GM19328 (cell line): ENCODE data around the gene CD4.
A peak's percentile ranks its signal among the peaks of the same experiment; 100 is the strongest.

Source experiments
- ATAC-seq: cut with Tn5 transposase; IDR thresholded peaks from one replicate; pipeline ENCODE4 v1.9.1; 2021; ENCODE audit warnings: mild to moderate bottlenecking, moderate library complexity; ENCODE audit not compliant: unreplicated experiment

CD4 gene

DNA sequence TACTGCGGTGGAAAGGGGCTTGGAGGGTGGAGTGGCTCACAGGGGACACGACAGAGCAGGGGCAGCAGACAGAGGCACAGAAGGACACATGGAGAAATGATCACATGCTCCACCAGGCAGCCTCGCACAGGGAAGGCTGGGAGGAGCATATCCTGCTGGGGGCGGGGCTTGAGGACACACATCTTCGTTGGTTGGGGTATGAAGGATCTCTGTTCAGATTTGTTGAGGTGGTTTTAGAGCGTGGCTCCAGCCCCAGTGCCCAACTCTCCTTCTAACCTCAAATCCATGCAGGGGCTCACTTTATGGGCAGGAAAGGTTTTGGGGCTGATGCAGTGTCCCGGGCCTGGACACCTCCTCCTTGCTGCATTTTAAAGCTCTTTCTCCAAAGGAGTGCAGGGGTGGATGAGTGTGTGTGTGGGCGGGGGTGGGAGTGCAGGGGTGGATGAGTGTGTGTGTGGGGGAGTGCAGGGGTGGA is 38.1 kb downstream of the CD4 start:
- ATAC-seq = no peak

DNA sequence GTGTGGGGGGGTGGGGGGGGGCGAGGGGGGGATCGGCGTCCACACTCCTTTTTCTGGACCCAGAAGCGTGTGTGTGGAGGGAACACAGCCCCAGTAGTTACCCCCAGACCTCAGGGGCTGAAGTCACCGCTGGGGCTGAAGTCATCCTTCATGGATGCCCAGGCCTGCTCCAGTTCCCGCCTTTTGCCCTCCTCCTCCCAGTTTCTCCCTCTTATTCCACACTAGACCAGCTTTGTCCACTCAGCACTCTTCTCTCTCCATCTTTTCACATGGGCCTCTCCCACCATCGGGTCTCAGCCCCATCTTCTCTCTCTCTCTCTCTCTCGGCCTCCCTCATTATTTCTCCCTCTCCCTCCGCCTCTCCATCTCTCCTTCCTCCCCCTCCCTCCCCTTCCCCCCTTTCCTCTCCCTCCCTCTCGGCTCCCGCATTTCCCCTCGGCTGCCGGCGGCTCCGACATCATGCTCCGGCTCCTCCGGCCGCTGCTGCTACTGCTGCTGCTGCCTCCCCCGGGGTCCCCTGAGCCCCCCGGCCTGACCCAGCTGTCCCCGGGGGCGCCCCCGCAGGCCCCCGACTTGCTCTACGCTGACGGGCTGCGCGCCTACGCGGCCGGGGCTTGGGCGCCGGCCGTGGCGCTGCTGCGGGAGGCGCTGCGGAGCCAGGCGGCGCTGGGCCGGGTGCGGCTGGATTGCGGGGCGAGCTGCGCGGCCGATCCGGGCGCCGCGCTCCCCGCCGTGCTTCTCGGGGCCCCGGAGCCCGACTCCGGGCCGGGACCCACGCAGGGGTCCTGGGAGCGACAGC is 38.9 kb downstream of the CD4 start, which contains the start of gene P3H3:
Gene P3H3, plus strand, starts transcription at position 426 of the 799 bp plus-strand sequence. Its CDS starts 34 bp downstream, at position 460.
- ATAC-seq = no peak

DNA sequence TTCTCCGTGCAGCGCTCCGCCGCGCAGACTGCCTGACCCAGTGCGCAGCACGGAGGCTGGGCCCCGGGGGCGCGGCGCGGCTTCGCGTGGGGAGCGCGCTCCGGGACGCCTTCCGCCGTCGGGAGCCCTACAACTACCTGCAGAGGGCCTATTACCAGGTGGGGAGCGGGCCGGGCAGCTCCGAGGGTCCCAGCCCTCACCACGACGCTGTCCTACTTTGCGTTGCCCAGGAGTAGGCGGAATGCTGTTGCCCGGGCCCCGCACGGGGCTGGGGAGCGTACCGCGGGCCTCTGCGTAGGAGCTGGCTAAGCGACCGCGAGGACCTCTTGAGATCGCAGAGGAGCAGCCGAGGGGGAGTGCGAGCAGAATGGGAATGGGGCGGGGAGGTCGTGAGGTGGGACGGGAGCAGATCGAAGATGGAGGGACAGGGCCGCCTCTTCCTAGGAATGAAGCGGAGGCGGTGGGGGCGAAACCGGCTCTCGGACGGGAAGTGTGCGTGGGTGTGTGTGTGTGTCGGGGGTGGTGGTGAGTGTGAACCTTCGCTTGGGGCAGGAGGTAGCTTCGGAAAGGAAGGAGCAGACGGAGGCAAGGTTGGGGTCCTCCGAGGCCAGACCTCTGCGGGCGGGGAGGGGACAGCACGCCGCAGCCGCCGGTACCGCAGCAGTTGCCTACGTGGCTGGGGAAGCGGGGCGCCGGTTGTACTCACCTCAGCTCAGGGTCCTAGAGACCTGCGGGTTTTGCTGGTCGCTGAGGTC is 39.6 kb downstream of the CD4 start:
- no peak for ATAC-seq

DNA sequence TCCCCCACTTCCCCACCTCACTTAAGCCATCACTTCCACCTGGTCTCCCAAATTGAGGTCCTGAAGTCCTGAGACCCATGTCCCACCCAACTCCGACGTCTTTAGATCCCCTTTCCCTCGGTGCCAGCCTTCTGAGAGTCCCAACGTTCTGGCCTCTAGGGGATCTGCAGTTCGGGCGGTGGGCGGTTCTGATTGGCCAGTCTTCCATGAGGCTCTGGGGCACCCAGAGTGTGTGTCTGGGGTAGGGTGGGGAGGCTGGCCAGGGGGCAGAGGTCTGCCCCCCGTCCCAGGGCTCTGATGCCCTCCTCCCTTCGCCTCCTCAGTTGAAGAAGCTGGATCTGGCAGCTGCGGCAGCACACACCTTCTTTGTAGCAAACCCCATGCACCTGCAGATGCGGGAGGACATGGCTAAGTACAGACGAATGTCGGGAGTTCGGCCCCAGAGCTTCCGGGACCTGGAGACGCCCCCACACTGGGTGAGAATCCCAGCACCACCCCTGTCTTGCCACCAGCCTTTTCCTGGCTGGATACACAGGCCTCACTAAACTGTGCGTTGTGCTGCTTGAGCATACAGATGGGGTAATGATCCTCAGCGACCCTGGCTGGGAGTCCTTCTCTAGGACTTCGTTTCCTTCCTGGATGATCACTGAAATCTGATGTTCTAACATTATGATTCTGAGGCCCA is 40.4 kb downstream of the CD4 start:
- ATAC-seq = no peak

DNA sequence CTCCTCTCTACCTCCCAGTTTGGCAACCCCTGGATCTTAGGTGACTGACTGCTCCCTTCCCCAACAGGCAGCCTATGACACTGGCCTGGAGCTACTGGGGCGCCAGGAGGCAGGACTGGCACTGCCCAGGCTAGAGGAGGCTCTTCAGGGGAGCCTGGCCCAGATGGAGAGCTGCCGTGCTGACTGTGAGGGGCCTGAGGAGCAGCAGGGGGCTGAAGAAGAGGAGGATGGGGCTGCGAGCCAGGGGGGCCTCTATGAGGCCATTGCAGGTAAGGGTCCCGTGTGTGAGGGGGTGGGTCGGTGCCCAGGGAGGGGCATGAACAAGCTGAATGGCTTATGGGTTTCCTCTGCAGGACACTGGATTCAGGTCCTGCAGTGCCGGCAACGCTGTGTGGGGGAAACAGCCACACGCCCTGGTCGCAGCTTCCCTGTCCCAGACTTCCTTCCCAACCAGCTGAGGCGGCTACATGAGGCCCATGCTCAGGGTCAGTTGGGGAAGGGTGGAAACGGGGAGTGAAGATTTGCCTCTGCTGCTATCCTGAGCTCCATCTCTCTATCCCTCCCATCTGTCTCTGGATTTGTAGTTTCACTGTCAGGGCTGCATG is 41.1 kb downstream of the CD4 start:
- no peak for ATAC-seq

DNA sequence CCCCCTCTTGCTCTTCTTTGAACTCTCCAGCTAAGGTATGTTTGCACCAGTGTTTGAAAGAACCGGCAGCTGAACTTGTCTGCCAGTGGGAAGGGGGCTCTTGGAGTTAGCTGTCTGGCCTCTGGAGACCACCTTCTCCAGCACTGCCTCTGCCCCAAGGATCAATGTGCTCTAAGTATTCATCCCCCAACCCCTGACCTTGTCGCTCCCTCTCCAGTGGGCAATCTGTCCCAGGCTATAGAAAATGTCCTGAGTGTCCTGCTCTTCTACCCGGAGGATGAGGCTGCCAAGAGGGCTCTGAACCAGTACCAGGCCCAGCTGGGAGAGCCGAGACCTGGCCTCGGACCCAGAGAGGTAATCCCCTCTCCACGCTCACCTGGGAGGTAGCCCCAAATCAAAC is 41.7 kb downstream of the CD4 start:
- no peak for ATAC-seq

DNA sequence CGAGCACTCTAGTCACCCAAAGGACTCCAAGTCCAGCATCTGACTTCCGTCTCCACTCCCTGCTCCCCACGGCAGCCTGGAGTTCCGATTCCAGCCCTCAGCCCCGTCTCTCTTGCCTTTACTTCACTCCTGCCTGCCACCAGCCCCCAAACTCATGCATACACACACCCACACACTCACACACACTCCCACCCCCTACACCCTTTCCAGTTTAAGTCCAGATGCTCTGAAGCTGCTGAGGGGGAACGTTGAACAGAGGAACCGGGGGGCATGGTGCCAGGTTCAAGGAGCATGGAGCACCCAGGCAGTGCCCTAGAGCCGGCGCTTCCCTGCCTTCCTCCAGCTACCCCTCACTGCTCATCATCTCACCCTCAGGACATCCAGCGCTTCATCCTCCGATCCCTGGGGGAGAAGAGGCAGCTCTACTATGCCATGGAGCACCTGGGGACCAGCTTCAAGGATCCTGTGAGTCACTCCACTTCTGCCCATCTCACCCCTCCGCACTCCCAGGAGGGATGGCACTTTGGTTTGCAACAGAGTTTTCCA is 42.2 kb downstream of the CD4 start:
- ATAC-seq = no peak

DNA sequence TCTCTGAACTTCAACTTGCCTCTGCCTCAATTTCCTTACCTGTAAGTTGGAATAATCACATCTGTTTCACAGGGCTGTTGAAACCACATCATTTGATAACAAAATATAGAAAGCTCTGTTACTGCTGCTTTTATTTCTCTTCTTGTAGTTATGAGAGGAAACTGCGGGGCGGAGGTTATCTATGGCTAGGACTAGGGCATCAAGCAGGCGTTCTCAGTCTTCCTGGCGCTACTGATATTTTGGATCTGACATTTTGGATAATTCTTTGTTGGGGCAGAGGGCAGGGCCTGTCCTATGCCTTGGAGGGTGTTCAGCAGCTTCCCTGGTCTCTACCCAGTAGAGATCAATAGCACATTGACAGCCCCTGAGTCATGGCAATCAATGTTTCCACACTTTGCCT is 42.8 kb downstream of the CD4 start:
- ATAC-seq = no peak

DNA sequence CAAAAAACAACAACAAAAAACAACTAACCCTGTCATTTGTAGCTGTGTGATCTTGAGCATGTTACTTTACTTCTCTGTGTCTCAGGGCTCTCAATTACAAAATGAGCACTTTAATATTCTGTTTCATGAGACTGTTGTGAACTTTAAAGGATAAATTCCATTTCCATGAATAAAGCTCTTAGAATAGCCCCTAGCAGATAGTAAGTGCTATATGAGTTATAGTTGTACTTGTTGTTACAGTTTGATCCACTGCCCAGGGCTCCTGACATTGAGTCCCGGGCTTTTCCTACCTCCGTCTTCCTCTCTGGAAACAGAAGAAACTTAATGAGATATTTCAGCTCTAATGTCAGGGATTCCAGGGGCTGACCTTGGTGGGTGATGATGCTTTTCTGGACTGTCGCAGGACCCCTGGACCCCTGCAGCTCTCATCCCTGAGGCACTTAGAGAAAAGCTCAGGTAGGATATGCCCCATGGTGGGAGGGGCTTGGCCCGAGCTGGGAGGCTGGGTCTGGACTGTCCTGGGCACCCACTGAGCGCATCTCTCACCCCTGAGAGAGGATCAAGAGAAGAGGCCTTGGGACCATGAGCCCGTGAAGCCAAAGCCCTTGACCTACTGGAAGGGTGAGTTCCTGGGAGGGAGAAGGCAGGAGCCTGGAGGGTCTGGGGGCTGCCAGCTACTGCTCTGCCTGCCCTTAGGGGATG is 44.0 kb downstream of the CD4 start:
- ATAC-seq = no peak

DNA sequence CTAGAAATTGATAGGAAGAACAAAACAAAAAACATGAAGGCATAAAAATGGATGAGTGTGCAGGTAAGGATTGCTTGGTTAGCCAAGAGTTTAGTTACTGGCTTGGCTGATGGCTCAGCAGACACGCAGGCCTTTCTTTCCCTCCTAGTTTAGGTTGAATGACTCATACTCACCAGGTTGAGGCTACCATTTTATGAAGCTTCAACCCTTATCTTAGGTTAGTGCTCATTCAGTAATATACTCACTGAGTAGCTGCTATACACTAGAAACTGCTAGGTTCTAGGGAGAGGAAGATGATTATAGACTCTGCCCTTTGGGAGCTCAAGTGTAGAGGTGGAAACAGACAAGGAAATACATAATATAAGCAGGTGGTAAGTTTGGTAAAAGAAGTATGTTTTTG is 44.9 kb downstream of the CD4 start:
- no peak for ATAC-seq

DNA sequence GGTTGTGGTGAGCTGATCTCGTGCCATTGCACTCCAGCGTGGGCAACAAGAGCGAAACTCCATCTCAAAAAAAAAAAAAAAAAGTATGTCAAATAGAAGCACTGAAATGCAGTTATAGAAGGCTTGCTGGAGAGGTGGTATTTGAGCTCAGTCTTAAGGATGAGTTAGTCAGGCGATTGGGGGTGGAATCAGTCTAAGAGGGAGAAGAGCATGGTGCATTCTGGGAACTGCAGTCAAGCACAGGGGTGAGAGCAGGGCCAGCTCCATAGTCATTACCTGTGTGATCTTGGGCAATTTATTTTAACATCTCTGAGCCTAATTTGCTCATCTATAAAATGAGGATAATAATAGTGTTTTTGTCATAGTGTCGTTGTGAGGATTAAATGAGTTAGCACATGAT is 45.5 kb downstream of the CD4 start:
- no peak for ATAC-seq

DNA sequence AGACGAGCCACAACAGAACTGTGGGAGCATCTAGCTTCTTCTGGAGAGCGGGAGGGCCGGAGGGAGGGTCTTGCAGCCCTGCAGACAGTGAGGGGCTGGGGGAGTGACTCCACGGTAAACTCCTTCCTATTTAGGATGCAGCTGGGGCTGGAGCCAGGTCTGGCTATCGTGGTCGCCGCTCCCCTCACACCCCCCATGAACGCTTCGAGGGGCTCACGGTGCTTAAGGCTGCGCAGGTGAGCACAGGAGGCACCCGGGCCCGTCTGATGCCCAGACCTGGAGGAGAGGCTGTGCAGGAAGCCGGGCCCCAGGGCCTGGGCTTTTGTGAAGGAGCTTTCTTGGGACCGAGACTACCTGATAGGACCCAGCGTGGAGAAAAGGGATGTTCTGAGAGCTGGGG is 47.5 kb downstream of the CD4 start:
- no peak for ATAC-seq

DNA sequence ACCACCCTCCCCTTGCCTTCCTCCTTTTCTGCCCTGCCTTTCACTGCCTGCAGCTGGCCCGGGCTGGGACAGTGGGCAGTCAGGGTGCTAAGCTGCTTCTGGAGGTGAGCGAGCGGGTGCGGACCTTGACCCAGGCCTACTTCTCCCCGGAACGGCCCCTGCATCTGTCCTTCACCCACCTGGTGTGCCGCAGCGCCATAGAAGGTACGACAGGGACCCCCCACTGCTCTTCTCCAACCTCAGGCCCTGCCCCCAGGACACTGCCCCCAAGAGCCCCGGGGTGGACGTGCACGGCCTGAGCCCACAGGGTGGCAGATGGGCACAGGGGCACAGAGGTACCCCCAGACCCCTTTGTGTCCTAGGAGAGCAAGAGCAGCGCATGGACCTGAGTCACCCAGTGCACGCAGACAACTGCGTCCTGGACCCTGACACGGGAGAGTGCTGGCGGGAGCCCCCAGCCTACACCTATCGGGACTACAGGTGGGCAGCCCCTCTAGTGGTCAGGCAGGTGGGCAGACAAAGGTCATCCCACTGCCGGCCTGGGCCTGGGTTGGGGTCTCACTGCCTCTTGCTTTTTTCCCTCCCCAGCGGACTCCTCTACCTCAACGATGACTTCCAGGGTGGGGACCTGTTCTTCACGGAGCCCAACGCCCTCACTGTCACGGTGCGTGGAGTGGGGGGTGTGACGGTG is 48.2 kb downstream of the CD4 start:
- ATAC-seq = no peak

DNA sequence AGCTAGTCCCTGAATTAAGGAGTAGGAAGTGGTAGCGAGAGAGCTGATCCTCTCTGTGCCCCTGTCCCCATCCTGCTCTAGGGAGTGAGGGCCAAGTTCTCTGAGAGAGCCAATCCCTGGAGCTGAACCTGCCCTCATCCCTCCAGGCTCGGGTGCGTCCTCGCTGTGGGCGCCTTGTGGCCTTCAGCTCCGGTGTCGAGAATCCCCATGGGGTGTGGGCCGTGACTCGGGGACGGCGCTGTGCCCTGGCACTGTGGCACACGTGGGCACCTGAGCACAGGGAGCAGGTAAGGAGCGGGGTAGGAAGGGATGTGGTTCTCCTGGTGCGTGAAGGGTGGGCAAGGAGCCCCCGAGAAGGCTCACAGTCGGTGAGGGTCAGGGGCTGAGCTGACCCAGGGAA is 49.5 kb downstream of the CD4 start:
- ATAC-seq = no peak

DNA sequence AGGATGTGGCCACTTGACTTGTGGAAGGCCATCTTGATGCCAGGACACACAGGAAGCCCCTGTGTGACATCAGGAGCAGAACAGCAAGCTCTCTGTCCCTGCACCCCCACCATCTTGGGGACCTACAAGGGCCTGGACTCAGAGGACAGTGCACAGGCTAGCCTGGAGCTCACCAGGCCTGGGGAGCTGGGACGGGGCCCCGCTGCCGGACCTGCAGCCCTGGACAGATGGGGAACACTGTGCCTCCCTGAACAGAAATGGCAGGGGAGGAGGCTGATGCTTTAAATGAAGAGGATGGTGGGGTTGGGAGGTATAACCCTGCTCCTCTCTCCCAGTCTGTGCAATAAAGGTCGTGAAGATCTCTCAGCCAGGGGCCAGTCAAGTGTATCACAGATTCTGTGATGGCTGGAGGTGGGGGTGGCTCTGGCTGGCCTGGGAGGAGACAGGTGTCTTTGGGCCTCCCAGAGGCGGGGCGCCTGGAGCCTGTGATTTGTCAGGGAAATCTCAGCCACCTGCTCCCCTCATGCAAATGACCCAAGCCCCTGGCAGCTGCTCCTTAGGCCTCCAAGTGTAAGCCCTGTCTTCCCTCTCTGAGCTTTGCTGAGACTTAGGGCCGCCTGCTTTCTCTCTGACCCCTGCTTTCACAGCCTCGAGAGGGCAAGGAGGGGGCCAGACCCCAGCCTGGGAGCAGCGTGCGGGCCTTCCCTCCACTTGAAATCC is 50.3 kb downstream of the CD4 start:
- peak; percentile 73 for ATAC-seq

DNA sequence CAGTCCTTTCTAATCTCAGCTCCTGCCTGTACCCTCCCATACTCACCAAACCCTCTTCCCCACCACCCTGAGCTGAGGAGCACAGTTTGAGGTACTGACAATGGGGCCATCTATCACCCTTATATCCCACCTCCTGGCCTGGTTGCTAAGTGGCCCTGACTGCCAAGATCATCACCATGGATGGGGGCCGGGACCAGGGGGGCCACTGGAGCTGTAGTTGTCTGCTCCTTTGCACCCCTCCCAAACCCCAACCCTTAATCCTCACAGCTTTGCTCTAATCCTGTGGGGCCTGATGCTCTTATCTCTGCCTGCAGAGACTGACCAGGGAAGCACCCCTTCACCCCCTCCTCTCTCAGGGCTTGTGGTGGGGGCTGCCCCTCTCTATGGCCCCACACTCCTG is 51.0 kb downstream of the CD4 start:
- no peak for ATAC-seq

DNA sequence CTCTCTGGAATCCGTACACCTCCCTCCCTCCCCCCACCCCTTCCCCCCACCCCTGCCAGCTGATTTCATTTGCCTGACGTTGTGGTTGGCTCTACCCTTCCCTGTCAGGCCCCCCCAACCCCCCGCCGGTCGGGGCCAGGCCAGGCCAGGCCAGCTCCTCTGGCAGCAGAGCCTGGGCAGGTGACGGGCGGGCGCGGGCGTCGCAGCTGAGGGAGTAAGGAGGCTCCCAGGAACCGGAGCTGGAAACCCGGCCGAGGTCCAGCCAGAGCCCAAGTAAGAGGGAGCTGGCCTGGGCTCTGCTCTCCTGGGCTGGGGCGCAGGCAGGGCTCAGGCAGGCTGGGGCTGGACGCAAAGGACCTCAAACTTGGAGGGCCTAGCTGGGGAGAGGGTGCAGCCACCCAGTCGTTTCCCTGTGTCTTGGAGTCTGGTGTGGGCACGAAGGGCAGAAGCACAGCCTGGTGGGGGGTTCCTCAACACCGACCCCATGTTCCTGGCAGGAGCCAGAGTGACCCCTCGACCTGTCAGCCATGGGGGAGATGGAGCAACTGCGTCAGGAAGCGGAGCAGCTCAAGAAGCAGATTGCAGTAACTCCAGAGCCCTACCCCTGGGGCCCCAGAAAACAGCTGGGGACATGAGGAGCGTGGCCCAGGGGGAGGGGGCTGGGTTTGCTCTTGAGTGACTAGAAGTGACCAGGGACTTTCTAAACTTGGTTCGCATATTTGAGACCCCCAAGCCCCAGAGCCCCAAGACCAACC is 51.6 kb downstream of the CD4 start, which contains the start of gene GNB3:
Gene GNB3, plus strand, starts transcription at position 165 of the 755 bp plus-strand sequence. Its CDS starts 363 bp downstream, at position 528.
- ATAC-seq = no peak

DNA sequence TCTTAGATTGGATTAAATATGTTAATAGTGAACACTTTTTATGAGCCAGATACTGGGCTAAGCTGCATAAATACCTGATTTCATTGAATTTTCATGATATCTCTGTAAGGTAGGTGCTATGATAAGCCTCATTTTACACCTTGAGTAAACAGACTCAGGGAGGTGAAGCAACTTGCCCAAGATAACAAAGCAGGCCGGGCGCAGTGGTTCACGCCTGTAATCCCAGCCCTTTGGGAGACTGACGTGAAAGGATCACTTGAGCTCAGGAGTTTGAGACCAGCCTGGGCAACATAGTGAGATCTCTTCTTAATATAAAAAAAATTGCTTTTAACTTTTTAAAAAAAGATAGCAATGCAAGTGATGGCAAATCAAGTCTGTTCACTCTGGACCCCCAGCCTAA is 52.7 kb downstream of the CD4 start:
- ATAC-seq = no peak
